PC-3 (cell line): ENCODE results near the gene FBXO34. TPM values are rescaled to one million over a fixed set of nuclear protein-coding genes. Genes with fewer than 3 reads are reported as not detected.

Experiments
- ATAC-seq: fragments of 200-7000 bp; cut with Tn5 transposase; 2 replicates; pipeline ENCODE4 v1.9.1; 2020; ENCODE audit warnings: mild to moderate bottlenecking, moderate library complexity
- BruUV-seq: library from RNA; stranded (reverse); fragments of 400-500 nt; replicated peaks from 2 replicates; lab custom pipeline; 2021; lab: Mats Ljungman, UMichigan
- CTCF ChIA-PET: fragments of 300-600 bp; sonication (Branson Sonifier 250); formaldehyde crosslinking; loops from one replicate; lab custom pipeline; 2022; ENCODE audit warnings: antibody characterized with exemption; lab: Charles Lee
- POLR2A ChIA-PET: fragments of 300-600 bp; sonication (Branson Sonifier 250); formaldehyde crosslinking; loops from one replicate; lab custom pipeline; 2022; ENCODE audit warnings: antibody characterized with exemption; ENCODE audit not compliant: unreplicated experiment; lab: Charles Lee
- DNase-seq: peaks from one replicate; pipeline ENCODE4 v3.0.0-alpha.2; 2015
- H2AFZ ChIP-seq: fragments of 300-600 bp; sonication (generic); 2 replicates; pipeline ENCODE4 v1.6.0; 2016; ENCODE audit warnings: antibody characterized with exemption, low read length
- H3F3A ChIP-seq: fragments of 300-600 bp; sonication (generic); one replicate; pipeline ENCODE4 v1.6.0; 2017; ENCODE audit warnings: antibody characterized with exemption, low read length, control low read depth, mild to moderate bottlenecking; ENCODE audit not compliant: unreplicated experiment
- H3K27ac ChIP-seq: fragments of 300-600 bp; sonication (generic); 2 replicates; pipeline ENCODE4 v1.5.1; 2016; ENCODE audit warnings: mild to moderate bottlenecking, low read length
- H3K27me3 ChIP-seq: fragments of 300-600 bp; sonication (generic); 2 replicates; pipeline ENCODE4 v1.6.1; 2016; ENCODE audit warnings: low read length, mixed read lengths
- H3K36me3 ChIP-seq: fragments of 300-600 bp; sonication (generic); 2 replicates; pipeline ENCODE4 v1.6.1; 2016; ENCODE audit warnings: low read depth, mixed run types, low read length, mixed read lengths
- H3K4me1 ChIP-seq: fragments of 300-600 bp; sonication (generic); 2 replicates; pipeline ENCODE4 v1.5.1; 2016; ENCODE audit warnings: low read length; ENCODE audit not compliant: insufficient read depth
- H3K4me2 ChIP-seq: fragments of 300-600 bp; sonication (generic); 2 replicates; pipeline ENCODE4 v1.6.0; 2016; ENCODE audit warnings: low read length
- H3K4me3 ChIP-seq: fragments of 300-600 bp; sonication (generic); 2 replicates; pipeline ENCODE4 v1.5.1; 2016; ENCODE audit warnings: mild to moderate bottlenecking, low read length, mixed read lengths
- H3K79me2 ChIP-seq: fragments of 300-600 bp; sonication (generic); 2 replicates; pipeline ENCODE4 v1.6.1; 2017; ENCODE audit warnings: low read length, mixed read lengths
- H3K9ac ChIP-seq: fragments of 300-600 bp; sonication (generic); 2 replicates; pipeline ENCODE4 v1.6.0; 2016; ENCODE audit warnings: mild to moderate bottlenecking, low read length
- H3K9me2 ChIP-seq: fragments of 300-600 bp; sonication (generic); replicated peaks from 2 replicates; pipeline ENCODE4 v1.6.1; 2016; ENCODE audit warnings: mixed run types, low read length, mixed read lengths
- H3K9me3 ChIP-seq: fragments of 300-600 bp; sonication (generic); 2 replicates; pipeline ENCODE4 v1.6.1; 2016; ENCODE audit warnings: low read length, mixed read lengths
- H4K20me1 ChIP-seq: fragments of 300-600 bp; sonication (generic); 2 replicates; pipeline ENCODE4 v1.6.1; 2016; ENCODE audit warnings: low read length, mixed read lengths
- CTCF ChIP-seq: fragments of 300-600 bp; sonication (generic); conservative IDR thresholded peaks from 2 replicates; pipeline ENCODE4 v1.5.1; 2017; ENCODE audit warnings: antibody characterized with exemption, low read depth, mild to moderate bottlenecking, low read length
- EZH2 ChIP-seq: fragments of 300-600 bp; sonication (generic); IDR thresholded peaks from one replicate; pipeline ENCODE4 v1.6.1; 2017; ENCODE audit warnings: antibody characterized with exemption, mild to moderate bottlenecking, low read length; ENCODE audit not compliant: unreplicated experiment
- EZH2phosphoT487 ChIP-seq: fragments of 300-600 bp; sonication (generic); IDR thresholded peaks from 2 replicates; pipeline ENCODE4 v1.6.1; 2018; ENCODE audit warnings: mild to moderate bottlenecking, antibody characterized with exemption, low read length, borderline replicate concordance
- intact Hi-C: fragments of 100-400 bp; cut with micrococcal nuclease; formaldehyde crosslinking; loops from 2 replicates; pipeline ENCODE4 v1.9.0; 2023
- total RNA-seq: library from RNA; depleted of rRNA; stranded (reverse); fragments of >200 nt; gene quantifications from 2 replicates; pipeline ENCODE4 v1.2.3, GENCODE V29; 2014

Gene FBXO34
- total RNA-seq, 1 experiment from 2014 or later = 35.9 TPM

- H3K27ac ChIP-seq = no peak overlapping the region
- H2AFZ ChIP-seq = no peak overlapping the region
- POLR2A ChIA-PET = no interaction called here
- H3K27me3 ChIP-seq = no peaks in the 10 kb centered on the region
- intact Hi-C loops = no loop called here
- no TSS peak for BruUV-seq
- no peaks in the 10 kb centered on the region for H3K9me3 ChIP-seq
- H3K9me2 ChIP-seq = no peaks in the 10 kb centered on the region
- CTCF ChIA-PET = no interaction called here
- H3K36me3 ChIP-seq = peaks cover 4% of the 10 kb centered on the region; the same call in 1 of the 2 replicates
- no peak for TF ChIP-seq EZH2phosphoT487
- TF ChIP-seq EZH2 = no peak
- no peaks in the 10 kb centered on the region for H3F3A ChIP-seq
- H3K4me1 ChIP-seq = peaks cover 5% of the 10 kb centered on the region; the same call in 1 of the 2 replicates
- ATAC-seq = no peak
- 0 out of 2 replicates have a peak, but pooled peaks cover 4% of the 10 kb centered on the region for H4K20me1 ChIP-seq
- peaks cover 62% of the 10 kb centered on the region for H3K79me2 ChIP-seq
- H3K4me3 ChIP-seq = no peak overlapping the region
- H3K4me2 ChIP-seq = no peak overlapping the region
- DNase-seq = no peak
- no peak overlapping the region for H3K9ac ChIP-seq
Observed at GRCh38 chr14:55303125-55303499, 31.9 kb downstream of the FBXO34 start.

GRCh38 chr14:55303691-55304145 is 32.5 kb downstream of the FBXO34 start:
- no TSS peak for BruUV-seq
- Histone ChIP-seq H3K4me2 (no peak overlapping the region), H3K79me2 (peaks cover 62% of the 10 kb centered on the region), H3K9me3 (no peaks in the 10 kb centered on the region), H3K9me2 (no peaks in the 10 kb centered on the region), H3K27me3 (no peaks in the 10 kb centered on the region), H4K20me1 (0 out of 2 replicates have a peak, but pooled peaks cover 4% of the 10 kb centered on the region), H3F3A (no peaks in the 10 kb centered on the region), H2AFZ (no peak overlapping the region), H3K9ac (no peak overlapping the region), H3K36me3 (peaks cover 3% of the 10 kb centered on the region; the same call in 1 of the 2 replicates), H3K4me3 (no peak overlapping the region), H3K27ac (no peak overlapping the region), H3K4me1 (peaks cover 5% of the 10 kb centered on the region; the same call in 1 of the 2 replicates)
- intact Hi-C loops = no loop called here
- CTCF ChIA-PET = no interaction called here
- TF ChIP-seq CTCF (no peak), EZH2 (no peak), EZH2phosphoT487 (no peak)
- POLR2A ChIA-PET = interaction anchor here (0.6 kb wide), 1 partner anchor 51 kb away, joined by 3 read pairs; no protein-coding TSS in a partner anchor
- ATAC-seq (no peak), DNase-seq (no peak)

DNA sequence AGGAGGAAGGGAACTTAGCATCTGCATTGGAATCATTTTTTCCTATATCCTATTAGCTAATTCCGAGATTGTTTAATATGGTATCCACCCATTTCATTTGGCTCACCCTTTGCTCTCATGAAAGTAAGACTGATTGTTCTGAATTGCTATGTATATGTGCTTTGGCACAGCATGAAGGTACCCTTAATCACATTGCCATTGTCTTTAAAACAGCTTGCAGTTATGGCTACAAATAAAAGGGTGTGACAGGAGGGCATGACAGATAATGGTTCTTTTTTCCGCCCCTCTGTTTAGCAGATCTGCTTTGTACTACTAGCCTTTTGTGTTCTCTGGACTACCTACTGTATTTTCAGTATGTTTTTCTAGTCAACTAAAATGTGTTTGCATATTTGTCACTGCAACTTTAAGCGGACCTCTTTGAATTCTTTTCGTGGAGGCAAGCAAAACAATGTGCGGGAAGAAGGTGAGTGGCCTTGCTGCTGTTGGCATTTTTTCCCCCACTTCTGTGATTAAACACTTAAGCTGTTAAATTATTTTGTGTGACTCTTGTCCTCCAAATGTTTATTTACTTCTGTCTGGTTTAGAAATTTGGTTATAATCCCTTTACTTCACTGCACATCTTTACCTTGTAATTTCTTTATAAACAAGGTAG is 35.8 kb downstream of the FBXO34 start:
- Histone ChIP-seq H3K36me3 (peaks cover 18% of the 10 kb centered on the region), H3K9me3 (0 out of 2 replicates have a peak, but pooled peaks cover 8% of the 10 kb centered on the region), H3K4me1 (no peaks in the 10 kb centered on the region), H3K27me3 (no peaks in the 10 kb centered on the region), H3K9me2 (no peaks in the 10 kb centered on the region), H4K20me1 (0 out of 2 replicates have a peak, but pooled peaks cover under 1% of the 10 kb centered on the region), H3K27ac (no peak overlapping the region), H3K4me2 (no peak overlapping the region), H3K79me2 (peaks cover 48% of the 10 kb centered on the region), H3F3A (no peaks in the 10 kb centered on the region), H3K9ac (no peak overlapping the region), H2AFZ (no peak overlapping the region), H3K4me3 (no peak overlapping the region)
- ATAC-seq (peak; percentile 57), DNase-seq (no peak)
- ChIA-PET CTCF (interaction anchor here (0.5 kb wide), 2 partner anchors 9 to 217 kb away, joined by 4 to 11 read pairs; no protein-coding TSS in a partner anchor), POLR2A (interaction anchor here (0.6 kb wide), 1 partner anchor 1354 kb away, joined by 3 read pairs; no protein-coding TSS in a partner anchor)
- TF ChIP-seq EZH2 = no peak
- TF ChIP-seq CTCF = no peak
- no peak for TF ChIP-seq EZH2phosphoT487
- intact Hi-C loops = loop anchor here (2.0 kb wide), 1 partner anchor 26 kb away; no protein-coding TSS in a partner anchor
- BruUV-seq = no TSS peak
